Hepatocyte (in vitro differentiated cells): ENCODE results near the gene KIF1C.

ENCODE experiments used
- EZH2 ChIP-seq: fragments of 200-600 bp; sonication (generic); IDR thresholded peaks from 2 replicates; pipeline ENCODE4 v1.6.1; 2016; ENCODE audit warnings: antibody characterized with exemption, mild to moderate bottlenecking, borderline replicate concordance
- TF ChIP-seq, protein P1 (sequence below): fragments of 200-600 bp; sonication (generic); IDR thresholded peaks from 2 replicates; pipeline ENCODE4 v1.5.1; 2016; ENCODE audit warnings: antibody characterized with exemption, mild to moderate bottlenecking; ENCODE audit not compliant: poor library complexity

- TF ChIP-seq, protein P1, sequence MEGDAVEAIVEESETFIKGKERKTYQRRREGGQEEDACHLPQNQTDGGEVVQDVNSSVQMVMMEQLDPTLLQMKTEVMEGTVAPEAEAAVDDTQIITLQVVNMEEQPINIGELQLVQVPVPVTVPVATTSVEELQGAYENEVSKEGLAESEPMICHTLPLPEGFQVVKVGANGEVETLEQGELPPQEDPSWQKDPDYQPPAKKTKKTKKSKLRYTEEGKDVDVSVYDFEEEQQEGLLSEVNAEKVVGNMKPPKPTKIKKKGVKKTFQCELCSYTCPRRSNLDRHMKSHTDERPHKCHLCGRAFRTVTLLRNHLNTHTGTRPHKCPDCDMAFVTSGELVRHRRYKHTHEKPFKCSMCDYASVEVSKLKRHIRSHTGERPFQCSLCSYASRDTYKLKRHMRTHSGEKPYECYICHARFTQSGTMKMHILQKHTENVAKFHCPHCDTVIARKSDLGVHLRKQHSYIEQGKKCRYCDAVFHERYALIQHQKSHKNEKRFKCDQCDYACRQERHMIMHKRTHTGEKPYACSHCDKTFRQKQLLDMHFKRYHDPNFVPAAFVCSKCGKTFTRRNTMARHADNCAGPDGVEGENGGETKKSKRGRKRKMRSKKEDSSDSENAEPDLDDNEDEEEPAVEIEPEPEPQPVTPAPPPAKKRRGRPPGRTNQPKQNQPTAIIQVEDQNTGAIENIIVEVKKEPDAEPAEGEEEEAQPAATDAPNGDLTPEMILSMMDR = no peak
- TF ChIP-seq EZH2 = no peak
Observed at GRCh38 chr17:5047446-5047845, 49.7 kb downstream of the KIF1C start.
